ENCODE data around the gene GAL3ST2.
"Not testable (repeated sequence)": the region's sequence is repeated elsewhere in the genome, so short reads cannot be mapped to it uniquely, and the experiment has no call there.

The GAL3ST2 gene

GRCh38 chr2:241739177-241739576 lies 37.4 kb upstream of the GAL3ST2 start:
- peaks cover 30% of the 10 kb centered on the region for H3K4me1 Mint-ChIP-seq
- no peaks in the 10 kb centered on the region for H3K9me3 Mint-ChIP-seq
- no peak overlapping the region for H3K27ac Mint-ChIP-seq (ENCODE audit: low read depth)
- DNase-seq (ENCODE audit: low spot score in 2 of 2) = no peak
- H3K4me3 Mint-ChIP-seq = no peak overlapping the region
- ATAC-seq (replicated peaks; ENCODE audit: extremely low read depth, poor library complexity, severe bottlenecking) = no peak
- H3K27me3 Mint-ChIP-seq = no peaks in the 10 kb centered on the region
- H3K36me3 Mint-ChIP-seq (ENCODE audit: insufficient read depth) = peaks cover 8% of the 10 kb centered on the region

GRCh38 chr2:241739651-241740050 lies 37.0 kb upstream of the GAL3ST2 start:
- DNase-seq (ENCODE audit: low spot score in 2 of 2) = no peak
- Mint-ChIP-seq H3K4me1 (peaks cover 30% of the 10 kb centered on the region), H3K36me3 (ENCODE audit: insufficient read depth) (peaks cover 8% of the 10 kb centered on the region), H3K9me3 (no peaks in the 10 kb centered on the region), H3K27ac (ENCODE audit: low read depth) (peak overlapping the region; percentile 49), H3K4me3 (peak overlapping the region; percentile 11), H3K27me3 (no peaks in the 10 kb centered on the region)
- ATAC-seq (replicated peaks; ENCODE audit: extremely low read depth, poor library complexity, severe bottlenecking) = no peak

GRCh38 chr2:241741016-241741415 lies 35.6 kb upstream of the GAL3ST2 start:
- Mint-ChIP-seq H3K4me1 (peaks cover 30% of the 10 kb centered on the region), H3K27me3 (no peaks in the 10 kb centered on the region), H3K4me3 (peak overlapping the region; percentile 60), H3K36me3 (ENCODE audit: insufficient read depth) (peaks cover 5% of the 10 kb centered on the region), H3K27ac (ENCODE audit: low read depth) (peak overlapping the region; percentile 13), H3K9me3 (no peaks in the 10 kb centered on the region)
- DNase-seq (ENCODE audit: low spot score in 2 of 2) = peak in 1 of 2 donors; percentile 36
- peak; percentile 78 for ATAC-seq (replicated peaks; ENCODE audit: extremely low read depth, poor library complexity, severe bottlenecking)

- ATAC-seq (replicated peaks; ENCODE audit: extremely low read depth, poor library complexity, severe bottlenecking) = no peak
- H3K4me3 Mint-ChIP-seq = no peak overlapping the region
- H3K4me1 Mint-ChIP-seq = peaks cover 29% of the 10 kb centered on the region
- no peaks in the 10 kb centered on the region for H3K9me3 Mint-ChIP-seq
- H3K27ac Mint-ChIP-seq (ENCODE audit: low read depth) = peak overlapping the region; percentile 25
- H3K27me3 Mint-ChIP-seq = no peaks in the 10 kb centered on the region
- peaks cover 4% of the 10 kb centered on the region for H3K36me3 Mint-ChIP-seq (ENCODE audit: insufficient read depth)
- no peak for DNase-seq (ENCODE audit: low spot score in 2 of 2)
These were observed 34.2 kb upstream of the GAL3ST2 start for GRCh38 chr2:241742320-241742939.

- not testable (repeated sequence) for H3K9me3 Mint-ChIP-seq; H3K27me3 Mint-ChIP-seq; H3K4me3 Mint-ChIP-seq; DNase-seq (ENCODE audit: low spot score in 2 of 2); H3K36me3 Mint-ChIP-seq (ENCODE audit: insufficient read depth); ATAC-seq (replicated peaks; ENCODE audit: extremely low read depth, poor library complexity, severe bottlenecking); H3K27ac Mint-ChIP-seq (ENCODE audit: low read depth)
- H3K4me1 Mint-ChIP-seq = peaks cover 24% of the 10 kb centered on the region
These were observed 33.6 kb upstream of the GAL3ST2 start for GRCh38 chr2:241743008-241743407.

GRCh38 chr2:241743620-241744019 lies 33.0 kb upstream of the GAL3ST2 start:
- Mint-ChIP-seq H3K4me1 (peaks cover 22% of the 10 kb centered on the region), H3K36me3 (ENCODE audit: insufficient read depth) (peaks cover 4% of the 10 kb centered on the region), H3K27ac (ENCODE audit: low read depth) (no peak overlapping the region), H3K4me3 (no peak overlapping the region), H3K9me3 (no peaks in the 10 kb centered on the region), H3K27me3 (no peaks in the 10 kb centered on the region)
- no peak for ATAC-seq (replicated peaks; ENCODE audit: extremely low read depth, poor library complexity, severe bottlenecking)
- DNase-seq (ENCODE audit: low spot score in 2 of 2) = no peak

- ATAC-seq (replicated peaks; ENCODE audit: extremely low read depth, poor library complexity, severe bottlenecking) (no peak), DNase-seq (ENCODE audit: low spot score in 2 of 2) (no peak)
- H3K9me3 Mint-ChIP-seq = no peaks in the 10 kb centered on the region
- H3K27ac Mint-ChIP-seq (ENCODE audit: low read depth) = no peak overlapping the region
- no peak overlapping the region for H3K4me3 Mint-ChIP-seq
- peaks cover 4% of the 10 kb centered on the region for H3K36me3 Mint-ChIP-seq (ENCODE audit: insufficient read depth)
- no peaks in the 10 kb centered on the region for H3K27me3 Mint-ChIP-seq
- H3K4me1 Mint-ChIP-seq = peaks cover 26% of the 10 kb centered on the region
These were observed 32.4 kb upstream of the GAL3ST2 start for GRCh38 chr2:241744028-241744754.

GRCh38 chr2:241745276-241745675 lies 31.3 kb upstream of the GAL3ST2 start:
- Mint-ChIP-seq H3K9me3 (no peaks in the 10 kb centered on the region), H3K4me1 (peaks cover 19% of the 10 kb centered on the region), H3K4me3 (no peak overlapping the region), H3K27ac (ENCODE audit: low read depth) (no peak overlapping the region), H3K36me3 (ENCODE audit: insufficient read depth) (peaks cover 4% of the 10 kb centered on the region), H3K27me3 (no peaks in the 10 kb centered on the region)
- no peak for DNase-seq (ENCODE audit: low spot score in 2 of 2)
- ATAC-seq (replicated peaks; ENCODE audit: extremely low read depth, poor library complexity, severe bottlenecking) = no peak

- Mint-ChIP-seq H3K9me3 (no peaks in the 10 kb centered on the region), H3K4me3 (no peak overlapping the region), H3K36me3 (ENCODE audit: insufficient read depth) (peaks cover 6% of the 10 kb centered on the region), H3K4me1 (peaks cover 14% of the 10 kb centered on the region), H3K27ac (ENCODE audit: low read depth) (no peak overlapping the region), H3K27me3 (no peaks in the 10 kb centered on the region)
- no peak for ATAC-seq (replicated peaks; ENCODE audit: extremely low read depth, poor library complexity, severe bottlenecking)
- DNase-seq (ENCODE audit: low spot score in 2 of 2) = no peak
These were observed 30.5 kb upstream of the GAL3ST2 start for GRCh38 chr2:241746084-241746483.

GRCh38 chr2:241748468-241749256 lies 28.0 kb upstream of the GAL3ST2 start:
- peak overlapping the region; percentile 25 for H3K27ac Mint-ChIP-seq (ENCODE audit: low read depth)
- H3K27me3 Mint-ChIP-seq = no peaks in the 10 kb centered on the region
- no peak for DNase-seq (ENCODE audit: low spot score in 2 of 2)
- no peaks in the 10 kb centered on the region for H3K9me3 Mint-ChIP-seq
- H3K4me3 Mint-ChIP-seq = no peak overlapping the region
- ATAC-seq (replicated peaks; ENCODE audit: extremely low read depth, poor library complexity, severe bottlenecking) = no peak
- H3K4me1 Mint-ChIP-seq = peaks cover 6% of the 10 kb centered on the region
- H3K36me3 Mint-ChIP-seq (ENCODE audit: insufficient read depth) = peaks cover 5% of the 10 kb centered on the region

GRCh38 chr2:241750076-241750840 lies 26.4 kb upstream of the GAL3ST2 start:
- H3K27me3 Mint-ChIP-seq = no peaks in the 10 kb centered on the region
- H3K36me3 Mint-ChIP-seq (ENCODE audit: insufficient read depth) = peaks cover 8% of the 10 kb centered on the region
- ATAC-seq (replicated peaks; ENCODE audit: extremely low read depth, poor library complexity, severe bottlenecking) (no peak), DNase-seq (ENCODE audit: low spot score in 2 of 2) (no peak)
- no peak overlapping the region for H3K27ac Mint-ChIP-seq (ENCODE audit: low read depth)
- no peak overlapping the region for H3K4me3 Mint-ChIP-seq
- peaks cover 6% of the 10 kb centered on the region for H3K4me1 Mint-ChIP-seq
- H3K9me3 Mint-ChIP-seq = no peaks in the 10 kb centered on the region

- Mint-ChIP-seq H3K27ac (ENCODE audit: low read depth) (no peak overlapping the region), H3K4me3 (no peak overlapping the region), H3K9me3 (no peaks in the 10 kb centered on the region), H3K4me1 (peaks cover 6% of the 10 kb centered on the region), H3K36me3 (ENCODE audit: insufficient read depth) (peaks cover 8% of the 10 kb centered on the region), H3K27me3 (no peaks in the 10 kb centered on the region)
- ATAC-seq (replicated peaks; ENCODE audit: extremely low read depth, poor library complexity, severe bottlenecking) = no peak
- no peak for DNase-seq (ENCODE audit: low spot score in 2 of 2)
These were observed 25.5 kb upstream of the GAL3ST2 start for GRCh38 chr2:241751152-241751551.
